Mammary epithelial cell (primary cell): Measurements from ENCODE around the gene PHLPP1.

Experiments used
- CTCF ChIP-seq, 2 donors: IDR thresholded peaks in 1 of 2; conservative IDR thresholded peaks in 1 of 2; 2 replicates each; pipeline ENCODE4 v1.5.1; 2011 to 2012; ENCODE audit warnings: inconsistent platforms in 2 of 2, low read length in 2 of 2, mild to moderate bottlenecking in 2 of 2, control low read depth in 1 of 2, low read depth in 1 of 2; ENCODE audit not compliant: insufficient read depth in 1 of 2; ENCODE audit errors: extremely low read depth in 1 of 2
- EZH2 ChIP-seq: IDR thresholded peaks from 2 replicates; pipeline ENCODE4 v1.6.1; 2012; ENCODE audit warnings: low read length, inconsistent platforms, borderline replicate concordance

GRCh38 chr18:62841405-62841804, 126.1 kb downstream of the PHLPP1 start:
- no peak for TF ChIP-seq EZH2
- TF ChIP-seq CTCF (conservative IDR thresholded peaks at IDR 0.05 in 1 of 2, IDR thresholded peaks at IDR 0.05 in 1 of 2; ENCODE audit: extremely low read depth in 1 of 2, insufficient read depth in 1 of 2, low read depth in 1 of 2, low read length in 2 of 2) = no peak
